GM12878 (cell line): ENCODE data around the gene NUP50.

Experiments used
- EZH2 ChIP-seq: IDR thresholded peaks from 2 replicates; pipeline ENCODE4 v1.6.1; 2012; ENCODE audit warnings: low read depth, mild to moderate bottlenecking, control low read depth, inconsistent platforms, low read length, borderline replicate concordance; ENCODE audit not compliant: control insufficient read depth
- FOXM1 ChIP-seq: IDR thresholded peaks from 2 replicates; pipeline ENCODE4 v1.6.1; 2012; ENCODE audit warnings: low read depth, mild to moderate bottlenecking, inconsistent platforms, low read length, moderate library complexity
- GATAD2B ChIP-seq: fragments of 450-650 bp; conservative IDR thresholded peaks from 2 replicates; pipeline ENCODE4 v1.6.1; 2017; ENCODE audit warnings: low read depth, mild to moderate bottlenecking, moderate library complexity
- HDAC2 ChIP-seq: fragments of 200-600 bp; sonication (generic); IDR thresholded peaks from 2 replicates; pipeline ENCODE4 v1.6.1; 2017
- MTA2 ChIP-seq: fragments of 450-650 bp; IDR thresholded peaks from 2 replicates; pipeline ENCODE4 v1.6.1; 2016; ENCODE audit warnings: low read depth, mild to moderate bottlenecking, moderate library complexity
- MXI1 ChIP-seq: fragments of 150-350 bp; IDR thresholded peaks from 2 replicates; pipeline ENCODE4 v1.6.1; 2011; ENCODE audit warnings: low read depth, mild to moderate bottlenecking, inconsistent platforms, low read length, improper control_type of control experiment
- POLR2A ChIP-seq: IDR thresholded peaks from 2 replicates; pipeline ENCODE4 v1.6.1; 2011; ENCODE audit warnings: low read depth, mild to moderate bottlenecking, low read length
- RAD21 ChIP-seq: IDR thresholded peaks from 2 replicates; pipeline ENCODE4 v1.6.1; 2011; ENCODE audit warnings: mild to moderate bottlenecking, low read depth, low read length, moderate library complexity; ENCODE audit not compliant: insufficient read depth
- RCOR1 ChIP-seq: conservative IDR thresholded peaks from 2 replicates; pipeline ENCODE4 v1.6.1; 2012; ENCODE audit warnings: low read depth, low read length, improper control_type of control experiment
- SP1 ChIP-seq: IDR thresholded peaks from one replicate; pipeline ENCODE4 v1.6.1; 2011; ENCODE audit warnings: low read depth, low read length
- SREBF1 ChIP-seq: IDR thresholded peaks from 2 replicates; pipeline ENCODE4 v1.6.1; 2012; ENCODE audit warnings: mild to moderate bottlenecking, low read length
- SUPT20H ChIP-seq: IDR thresholded peaks from 2 replicates; pipeline ENCODE4 v1.6.1; 2011; ENCODE audit warnings: low read depth, mild to moderate bottlenecking, low read length, moderate library complexity, borderline replicate concordance; ENCODE audit not compliant: control insufficient read depth
- TF ChIP-seq, protein P1 (sequence below), 3 experiments: IDR thresholded peaks in 2 of 3; conservative IDR thresholded peaks in 1 of 3; 2 replicates each; pipeline ENCODE4 v1.5.1; 2011; ENCODE audit warnings: low read depth in 3 of 3, low read length in 3 of 3, mild to moderate bottlenecking in 3 of 3, control low read depth in 2 of 3, moderate library complexity in 2 of 3, inconsistent platforms in 1 of 3, mixed read lengths in 1 of 3; ENCODE audit not compliant: control insufficient read depth in 2 of 3, insufficient read depth in 1 of 3; ENCODE audit errors: extremely low read depth in 1 of 3
- TF ChIP-seq, protein P2 (sequence below): fragments of 450-650 bp; conservative IDR thresholded peaks from 2 replicates; pipeline ENCODE4 v1.6.1; 2017; ENCODE audit warnings: mild to moderate bottlenecking, moderate library complexity

GRCh38 chr22:45206233-45206632 lies 42.5 kb downstream of the NUP50 start:
- TF ChIP-seq MTA2 = no peak
- no peak for TF ChIP-seq SUPT20H
- no peak for TF ChIP-seq HDAC2
- TF ChIP-seq, protein P1, sequence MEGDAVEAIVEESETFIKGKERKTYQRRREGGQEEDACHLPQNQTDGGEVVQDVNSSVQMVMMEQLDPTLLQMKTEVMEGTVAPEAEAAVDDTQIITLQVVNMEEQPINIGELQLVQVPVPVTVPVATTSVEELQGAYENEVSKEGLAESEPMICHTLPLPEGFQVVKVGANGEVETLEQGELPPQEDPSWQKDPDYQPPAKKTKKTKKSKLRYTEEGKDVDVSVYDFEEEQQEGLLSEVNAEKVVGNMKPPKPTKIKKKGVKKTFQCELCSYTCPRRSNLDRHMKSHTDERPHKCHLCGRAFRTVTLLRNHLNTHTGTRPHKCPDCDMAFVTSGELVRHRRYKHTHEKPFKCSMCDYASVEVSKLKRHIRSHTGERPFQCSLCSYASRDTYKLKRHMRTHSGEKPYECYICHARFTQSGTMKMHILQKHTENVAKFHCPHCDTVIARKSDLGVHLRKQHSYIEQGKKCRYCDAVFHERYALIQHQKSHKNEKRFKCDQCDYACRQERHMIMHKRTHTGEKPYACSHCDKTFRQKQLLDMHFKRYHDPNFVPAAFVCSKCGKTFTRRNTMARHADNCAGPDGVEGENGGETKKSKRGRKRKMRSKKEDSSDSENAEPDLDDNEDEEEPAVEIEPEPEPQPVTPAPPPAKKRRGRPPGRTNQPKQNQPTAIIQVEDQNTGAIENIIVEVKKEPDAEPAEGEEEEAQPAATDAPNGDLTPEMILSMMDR (IDR thresholded peaks at IDR 0.05 in 2 of 3, conservative IDR thresholded peaks at IDR 0.05 in 1 of 3; ENCODE audit: control insufficient read depth in 2 of 3, extremely low read depth in 1 of 3, insufficient read depth in 1 of 3, low read depth in 3 of 3, low read length in 3 of 3) = no peak
- TF ChIP-seq, protein P2, sequence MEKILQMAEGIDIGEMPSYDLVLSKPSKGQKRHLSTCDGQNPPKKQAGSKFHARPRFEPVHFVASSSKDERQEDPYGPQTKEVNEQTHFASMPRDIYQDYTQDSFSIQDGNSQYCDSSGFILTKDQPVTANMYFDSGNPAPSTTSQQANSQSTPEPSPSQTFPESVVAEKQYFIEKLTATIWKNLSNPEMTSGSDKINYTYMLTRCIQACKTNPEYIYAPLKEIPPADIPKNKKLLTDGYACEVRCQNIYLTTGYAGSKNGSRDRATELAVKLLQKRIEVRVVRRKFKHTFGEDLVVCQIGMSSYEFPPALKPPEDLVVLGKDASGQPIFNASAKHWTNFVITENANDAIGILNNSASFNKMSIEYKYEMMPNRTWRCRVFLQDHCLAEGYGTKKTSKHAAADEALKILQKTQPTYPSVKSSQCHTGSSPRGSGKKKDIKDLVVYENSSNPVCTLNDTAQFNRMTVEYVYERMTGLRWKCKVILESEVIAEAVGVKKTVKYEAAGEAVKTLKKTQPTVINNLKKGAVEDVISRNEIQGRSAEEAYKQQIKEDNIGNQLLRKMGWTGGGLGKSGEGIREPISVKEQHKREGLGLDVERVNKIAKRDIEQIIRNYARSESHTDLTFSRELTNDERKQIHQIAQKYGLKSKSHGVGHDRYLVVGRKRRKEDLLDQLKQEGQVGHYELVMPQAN = no peak
- no peak for TF ChIP-seq POLR2A
- no peak for TF ChIP-seq GATAD2B
- TF ChIP-seq SREBF1 = no peak
- TF ChIP-seq RAD21 = no peak
- no peak for TF ChIP-seq MXI1
- no peak for TF ChIP-seq SP1
- TF ChIP-seq EZH2 = no peak
- TF ChIP-seq RCOR1 = no peak
- no peak for TF ChIP-seq FOXM1
